Keratinocyte (primary cell): ENCODE measurements around the gene ABI3BP. TPM values are rescaled to one million over a fixed set of nuclear protein-coding genes. Genes with fewer than 3 reads are reported as not detected.

Source experiments
- DNase-seq: peaks from one replicate; pipeline ENCODE4 v3.0.0-alpha.2; 2011; ENCODE audit warnings: low read depth, missing footprints, low spot score
- FAIRE-seq: peaks from 2 replicates; lab custom pipeline; 2011; peaks lifted over from hg19 to GRCh38; lab: Jason Lieb, UNC
- H2AFZ ChIP-seq: 2 replicates; pipeline ENCODE4 v1.6.0; 2012; ENCODE audit warnings: low read length, control low read depth, inconsistent platforms; ENCODE audit not compliant: control insufficient read depth
- H3K27ac ChIP-seq: 2 replicates; pipeline ENCODE4 v1.5.1; 2011; ENCODE audit warnings: low read length; ENCODE audit not compliant: control insufficient read depth, insufficient read depth
- H3K27me3 ChIP-seq: 3 replicates; pipeline ENCODE4 v1.6.0; 2011; ENCODE audit warnings: low read length; ENCODE audit not compliant: control insufficient read depth, insufficient read depth; ENCODE audit errors: extremely low read depth
- H3K36me3 ChIP-seq, 2 experiments: 2 replicates in 1 of 2; 3 replicates in 1 of 2; pipeline ENCODE4 v1.5.1; 2011; ENCODE audit warnings: low read length in 2 of 2, mild to moderate bottlenecking in 1 of 2; ENCODE audit not compliant: control insufficient read depth in 2 of 2, insufficient read depth in 2 of 2; ENCODE audit errors: extremely low read depth in 1 of 2
- H3K4me1 ChIP-seq: 3 replicates; pipeline ENCODE4 v1.5.1; 2011; ENCODE audit warnings: low read length; ENCODE audit not compliant: control insufficient read depth, insufficient read depth; ENCODE audit errors: extremely low read depth
- H3K4me2 ChIP-seq: 3 replicates; pipeline ENCODE4 v1.6.0; 2011; ENCODE audit warnings: low read depth, low read length; ENCODE audit not compliant: control insufficient read depth, insufficient read depth; ENCODE audit errors: extremely low read depth
- H3K4me3 ChIP-seq, 3 experiments: fragments of 200-600 bp in 1 of 3; sonication (generic) in 1 of 3; 2 replicates in 2 of 3; 3 replicates in 1 of 3; pipeline ENCODE4 v1.5.1; 2011 to 2016; ENCODE audit warnings: low read length in 3 of 3, mild to moderate bottlenecking in 3 of 3, control low read depth in 2 of 3, inconsistent platforms in 1 of 3, low read depth in 1 of 3, mixed read lengths in 1 of 3, mixed run types in 1 of 3, moderate library complexity in 1 of 3; ENCODE audit not compliant: control insufficient read depth in 2 of 3, insufficient read depth in 2 of 3; ENCODE audit errors: extremely low read depth in 1 of 3
- H3K79me2 ChIP-seq: 2 replicates; pipeline ENCODE4 v1.6.0; 2012; ENCODE audit warnings: low read length; ENCODE audit not compliant: control insufficient read depth, insufficient read depth
- H3K9ac ChIP-seq: 3 replicates; pipeline ENCODE4 v1.6.0; 2011; ENCODE audit warnings: low read length; ENCODE audit not compliant: control insufficient read depth, insufficient read depth; ENCODE audit errors: extremely low read depth
- H3K9me1 ChIP-seq: 3 replicates; pipeline ENCODE4 v1.6.0; 2011; ENCODE audit warnings: low read length; ENCODE audit not compliant: control insufficient read depth, insufficient read depth; ENCODE audit errors: extremely low read depth
- H3K9me3 ChIP-seq: 2 replicates; pipeline ENCODE4 v1.5.1; 2012; ENCODE audit warnings: low read depth, low read length; ENCODE audit not compliant: control insufficient read depth
- H4K20me1 ChIP-seq: 3 replicates; pipeline ENCODE4 v1.6.0; 2011; ENCODE audit warnings: low read length; ENCODE audit not compliant: control insufficient read depth, insufficient read depth; ENCODE audit errors: extremely low read depth
- CTCF ChIP-seq, 3 experiments: IDR thresholded peaks in 1 of 3; conservative IDR thresholded peaks in 1 of 3; optimal IDR thresholded peaks in 1 of 3; 2 replicates in 2 of 3; 3 replicates in 1 of 3; pipeline versions ENCODE3 to v1.5.1; 2011; ENCODE audit warnings: low read length in 3 of 3, mild to moderate bottlenecking in 3 of 3, moderate library complexity in 2 of 3, control low read depth in 1 of 3, inconsistent platforms in 1 of 3; ENCODE audit not compliant: insufficient read depth in 2 of 3; ENCODE audit errors: extremely low read depth in 1 of 3
- EZH2 ChIP-seq: IDR thresholded peaks from one replicate; pipeline ENCODE4 v1.6.1; 2012; ENCODE audit warnings: inconsistent platforms, mild to moderate bottlenecking, low read length, moderate library complexity
- dilution Hi-C: fragments of 300-500 bp; cut with MboI; formaldehyde crosslinking; loops from one replicate; pipeline ENCODE4 v1.7.0; 2020; ENCODE audit warnings: low sequenced_read_pairs; ENCODE audit not compliant: extremely low pct_ligation_motif_present
- polyA plus RNA-seq, 5 experiments: library from polyadenylated mRNA; depleted of rRNA in 3 of 5; stranded (reverse) in 3 of 5; stranded (forward) in 1 of 5; unstranded in 1 of 5; fragments of >200 nt; gene quantifications; 1 replicate in 1 of 5; 2 replicates in 3 of 5; 3 replicates in 1 of 5; pipeline versions ENCODE4 v1.2.1 to v1.2.3, GENCODE V29; 2011 to 2012; ENCODE audit warnings: missing spikeins in 2 of 5, low read depth in 1 of 5, low replicate concordance in 1 of 5

The ABI3BP gene
- polyA plus RNA-seq, 1 donor (not counting 4 experiments of a cell fraction or from before 2014, with no cell fraction given): 0.59 TPM

GRCh38 chr3:100927775-100928174 is 65.4 kb downstream of the ABI3BP start:
- DNase-seq: no peak
- FAIRE-seq: no peak

GRCh38 chr3:100915706-100916495 is 77.3 kb downstream of the ABI3BP start:
- Histone ChIP-seq H3K27ac (no peak overlapping the region), H2AFZ (no peak overlapping the region), H3K27me3 (no peaks in the 10 kb centered on the region), H3K9me3 (no peaks in the 10 kb centered on the region), H3K4me2 (no peak overlapping the region), H3K4me1 (no peaks in the 10 kb centered on the region), H3K36me3 (no peaks in the 10 kb centered on the region), H4K20me1 (no peaks in the 10 kb centered on the region), H3K9me1 (no peaks in the 10 kb centered on the region), H3K79me2 (no peaks in the 10 kb centered on the region), H3K9ac (no peak overlapping the region), H3K4me3 (no peak overlapping the region)
- no peak for DNase-seq
- FAIRE-seq: no peak
- dilution Hi-C loops: no loop called here
- no peak for TF ChIP-seq CTCF (optimal IDR thresholded peaks at IDR 0.05 in 1 of 3, IDR thresholded peaks at IDR 0.05 in 1 of 3, conservative IDR thresholded peaks at IDR 0.05 in 1 of 3; ENCODE audit: extremely low read depth in 1 of 3, insufficient read depth in 2 of 3, low read length in 3 of 3)
- no peak for TF ChIP-seq EZH2

More at GRCh38 chr3:100927775-100928174, 65.4 kb downstream of the ABI3BP start:
- Histone ChIP-seq H3K9ac (no peak overlapping the region), H3K27me3 (no peaks in the 10 kb centered on the region), H3K4me2 (no peak overlapping the region), H3K9me1 (no peaks in the 10 kb centered on the region), H3K9me3 (no peaks in the 10 kb centered on the region), H3K4me1 (no peaks in the 10 kb centered on the region), H4K20me1 (no peaks in the 10 kb centered on the region), H3K27ac (no peak overlapping the region), H3K36me3 (no peaks in the 10 kb centered on the region), H2AFZ (no peak overlapping the region), H3K4me3 (no peak overlapping the region), H3K79me2 (no peaks in the 10 kb centered on the region)
- TF ChIP-seq EZH2 (no peak), CTCF (optimal IDR thresholded peaks at IDR 0.05 in 1 of 3, IDR thresholded peaks at IDR 0.05 in 1 of 3, conservative IDR thresholded peaks at IDR 0.05 in 1 of 3; ENCODE audit: extremely low read depth in 1 of 3, insufficient read depth in 2 of 3, low read length in 3 of 3) (no peak)
- dilution Hi-C loops: no loop called here
